GM23338 (cell line): ENCODE measurements around the gene BEST4. TPM values are rescaled to one million over a fixed set of nuclear protein-coding genes. Genes with fewer than 3 reads are reported as not detected.
A peak's percentile ranks its signal among the peaks of the same experiment; 100 is the strongest.

ENCODE experiments used
- ATAC-seq: fragments of 200-7000 bp; cut with Tn5 transposase; 3 replicates; pipeline ENCODE4 v1.9.1; 2020
- DNase-seq: peaks from one replicate; pipeline ENCODE4 v3.0.0-alpha.2; 2015; ENCODE audit warnings: low spot score
- H2AFZ ChIP-seq: fragments of 200-600 bp; sonication (generic); 2 replicates; pipeline ENCODE4 v1.8.0; 2016; ENCODE audit warnings: antibody characterized with exemption, mild to moderate bottlenecking, moderate library complexity
- H3F3A ChIP-seq: fragments of 200-600 bp; sonication (generic); replicated peaks from 2 replicates; pipeline ENCODE4 v1.8.0; 2017; ENCODE audit warnings: antibody characterized with exemption, mixed run types, low read depth
- H3K27ac ChIP-seq: fragments of 200-600 bp; sonication (generic); 2 replicates; pipeline ENCODE4 v1.6.1; 2016; ENCODE audit warnings: low read depth
- H3K27me3 ChIP-seq: fragments of 200-600 bp; sonication (generic); 2 replicates; pipeline ENCODE4 v1.8.0; 2016; ENCODE audit warnings: mild to moderate bottlenecking, mixed run types, moderate library complexity; ENCODE audit not compliant: insufficient read depth
- H3K36me3 ChIP-seq: fragments of 200-600 bp; sonication (generic); 2 replicates; pipeline ENCODE4 v1.8.0; 2016; ENCODE audit warnings: mild to moderate bottlenecking; ENCODE audit not compliant: insufficient read depth
- H3K4me1 ChIP-seq: fragments of 200-600 bp; sonication (generic); 2 replicates; pipeline ENCODE4 v1.8.0; 2016; ENCODE audit warnings: mild to moderate bottlenecking, moderate library complexity; ENCODE audit not compliant: insufficient read depth
- H3K4me2 ChIP-seq: fragments of 200-600 bp; sonication (generic); 2 replicates; pipeline ENCODE4 v1.7.1; 2017; ENCODE audit warnings: mixed run types
- H3K4me3 ChIP-seq: fragments of 200-600 bp; sonication (generic); 2 replicates; pipeline ENCODE4 v1.6.1; 2016; ENCODE audit warnings: mixed run types
- H3K79me2 ChIP-seq: fragments of 200-600 bp; sonication (generic); replicated peaks from 2 replicates; pipeline ENCODE4 v1.8.0; 2017; ENCODE audit warnings: mild to moderate bottlenecking; ENCODE audit not compliant: insufficient read depth
- H3K9me2 ChIP-seq: fragments of 200-600 bp; sonication (generic); 2 replicates; pipeline ENCODE4 v1.8.0; 2017; ENCODE audit not compliant: insufficient read depth
- H4K20me1 ChIP-seq: fragments of 200-600 bp; sonication (generic); replicated peaks from 2 replicates; pipeline ENCODE4 v1.8.0; 2017; ENCODE audit warnings: mild to moderate bottlenecking; ENCODE audit not compliant: insufficient read depth
- H3K27ac Mint-ChIP-seq: 2 replicates; pipeline ENCODE4 v1.8.0; 2020; ENCODE audit warnings: inconsistent platforms, mild to moderate bottlenecking, moderate library complexity, mixed read lengths
- H3K27me3 Mint-ChIP-seq: 3 replicates; pipeline ENCODE4 v1.8.0; 2022; ENCODE audit warnings: low read depth, mild to moderate bottlenecking, moderate library complexity, mixed read lengths, inconsistent platforms; ENCODE audit not compliant: insufficient read depth, poor library complexity
- H3K36me3 Mint-ChIP-seq: 3 replicates; pipeline ENCODE4 v1.8.0; 2021; ENCODE audit warnings: low read depth, mild to moderate bottlenecking, inconsistent platforms, moderate library complexity, mixed read lengths
- H3K4me1 Mint-ChIP-seq: 3 replicates; pipeline ENCODE4 v1.8.0; 2020; ENCODE audit warnings: mild to moderate bottlenecking, inconsistent platforms, mixed read lengths
- H3K4me3 Mint-ChIP-seq: 3 replicates; pipeline ENCODE4 v1.8.0; 2021; ENCODE audit warnings: moderate library complexity, mild to moderate bottlenecking, inconsistent platforms, mixed read lengths
- H3K9me3 Mint-ChIP-seq: 3 replicates; pipeline ENCODE4 v1.8.0; 2020; ENCODE audit warnings: moderate library complexity, mild to moderate bottlenecking, inconsistent platforms, mixed read lengths
- CREB1 ChIP-seq: fragments of 250-450 bp; sonication (Bioruptor Pico); IDR thresholded peaks from 2 replicates; pipeline ENCODE4 v1.5.0; 2020; ENCODE audit warnings: low read depth, mild to moderate bottlenecking, moderate library complexity
- CTCF ChIP-seq, 2 experiments: fragments of 200-600 bp in 1 of 2; sonication (generic) in 1 of 2; conservative IDR thresholded peaks; 2 replicates each; pipeline versions ENCODE4 v1.5.1 to v1.6.1; 2016 to 2017; ENCODE audit warnings: antibody characterized with exemption in 2 of 2, low read depth in 2 of 2, mild to moderate bottlenecking in 2 of 2, moderate library complexity in 1 of 2
- ETS1 ChIP-seq: IDR thresholded peaks from 2 replicates; pipeline ENCODE4 v1.6.1; 2016; ENCODE audit warnings: antibody characterized with exemption
- EZH2 ChIP-seq: fragments of 200-600 bp; sonication (generic); IDR thresholded peaks from one replicate; pipeline ENCODE4 v1.8.0; 2017; ENCODE audit warnings: antibody characterized with exemption, mild to moderate bottlenecking, low read depth; ENCODE audit not compliant: unreplicated experiment
- EZH2phosphoT487 ChIP-seq: fragments of 200-600 bp; sonication (generic); IDR thresholded peaks from one replicate; pipeline ENCODE4 v1.8.1; 2018; ENCODE audit warnings: antibody characterized with exemption; ENCODE audit not compliant: unreplicated experiment
- JUNB ChIP-seq: IDR thresholded peaks from one replicate; pipeline ENCODE4 v1.6.1; 2016; ENCODE audit warnings: antibody characterized with exemption; ENCODE audit not compliant: unreplicated experiment
- NANOG ChIP-seq: IDR thresholded peaks from 2 replicates; pipeline ENCODE4 v1.6.1; 2016; ENCODE audit warnings: antibody characterized with exemption, borderline replicate concordance
- POLR2AphosphoS5 ChIP-seq: IDR thresholded peaks from 2 replicates; pipeline ENCODE4 v1.6.1; 2016; ENCODE audit warnings: antibody characterized with exemption, low read depth
- REST ChIP-seq: IDR thresholded peaks from one replicate; pipeline ENCODE4 v1.6.1; 2018; ENCODE audit warnings: antibody characterized with exemption; ENCODE audit not compliant: unreplicated experiment
- STAT1 ChIP-seq: IDR thresholded peaks from one replicate; pipeline ENCODE4 v1.6.1; 2016; ENCODE audit warnings: antibody characterized with exemption; ENCODE audit not compliant: unreplicated experiment
- ZNF114 ChIP-seq: fragments of 250-450 bp; sonication (Bioruptor Pico); IDR thresholded peaks from 2 replicates; pipeline ENCODE4 v1.5.0; 2020; ENCODE audit warnings: mild to moderate bottlenecking, moderate library complexity
- ZNF331 ChIP-seq: fragments of 250-450 bp; sonication (Bioruptor Pico); IDR thresholded peaks from 2 replicates; pipeline ENCODE4 v1.5.0; 2020; ENCODE audit warnings: low read depth, mild to moderate bottlenecking, moderate library complexity
- ZNF462 ChIP-seq: fragments of 250-450 bp; sonication (Bioruptor Pico); IDR thresholded peaks from 2 replicates; pipeline ENCODE4 v1.5.0; 2020; ENCODE audit warnings: mild to moderate bottlenecking, moderate library complexity
- polyA plus RNA-seq: library from polyadenylated mRNA; unstranded; fragments of >200 nt; fragmentation: Nextera tagmentation; extraction: Ambion mirVana; gene quantifications from 2 replicates; pipeline ENCODE4 v1.2.1, GENCODE V29; 2016
- total RNA-seq: library from RNA; depleted of rRNA; stranded (reverse); fragments of >200 nt; shearing (Covaris generic); gene quantifications from 2 replicates; pipeline ENCODE4 v1.2.3, GENCODE V29; 2014

The BEST4 gene
- total and polyA plus RNA-seq, 2 experiments from 2014 or later = 0.63 to 1.6 TPM

- DNase-seq = no peak
- Mint-ChIP-seq H3K27me3 (peaks cover 16% of the 10 kb centered on the region), H3K9me3 (no peaks in the 10 kb centered on the region), H3K4me1 (peaks cover 35% of the 10 kb centered on the region), H3K27ac (peak within 1 kb of the TSS; percentile 99), H3K36me3 (peaks cover 38% of the 10 kb centered on the region), H3K4me3 (peak within 1 kb of the TSS; percentile 50)
- Histone ChIP-seq H3F3A (peaks cover 6% of the 10 kb centered on the region; the same call in 1 of the 2 replicates), H4K20me1 (no peaks in the 10 kb centered on the region), H3K27ac (peak within 1 kb of the TSS; percentile 93), H3K4me1 (peaks cover 34% of the 10 kb centered on the region), H3K36me3 (no peaks in the 10 kb centered on the region; the same call in 1 of the 2 replicates), H2AFZ (no peak within 1 kb of the TSS), H3K4me2 (peak within 1 kb of the TSS; percentile 76), H3K9me2 (no peaks in the 10 kb centered on the region), H3K79me2 (no peaks in the 10 kb centered on the region), H3K27me3 (peaks cover under 1% of the 10 kb centered on the region; the same call in 1 of the 2 replicates), H3K4me3 (peak within 1 kb of the TSS; percentile 47)
- no peak for TF ChIP-seq EZH2phosphoT487
- no peak for TF ChIP-seq CREB1
- TF ChIP-seq ZNF114 = no peak
- TF ChIP-seq ETS1 = no peak
- TF ChIP-seq REST = no peak
- TF ChIP-seq ZNF331 (CRISPR knock-in tag) = no peak
- TF ChIP-seq CTCF (conservative IDR thresholded peaks at IDR 0.05; ENCODE audit: low read depth in 2 of 2) = no peak
- TF ChIP-seq POLR2AphosphoS5 = no peak
- TF ChIP-seq NANOG = no peak
- no peak for TF ChIP-seq ZNF462 (CRISPR knock-in tag)
- no peak for TF ChIP-seq JUNB
- TF ChIP-seq EZH2 = no peak
- no peak for TF ChIP-seq STAT1
- no peak for ATAC-seq
Measured at GRCh38 chr1:44806704-44807363, 18.9 kb upstream of the BEST4 start, which contains the start of gene DYNLT4. Gene DYNLT4 (minus strand): TSS chr1:44807351. CDS start chr1:44806668, 683 bp downstream.
